HL-60/S4 treated with phorbol 12-myristate 13-acetate at 8.2 ng/mL for 4 days and 3 days (cell line): ENCODE measurements around the gene MACF1.

Experiments used
- in situ Hi-C: fragments of 300-500 bp; cut with MboI; formaldehyde crosslinking; loops from 2 replicates; pipeline ENCODE4 v1.15.0; 2022; ENCODE audit warnings: low sequenced_read_pairs

Gene MACF1

GRCh38 chr1:39213511-39214002 is 9.1 kb downstream of the MACF1 start:
- in situ Hi-C loops: no loop called here

DNA sequence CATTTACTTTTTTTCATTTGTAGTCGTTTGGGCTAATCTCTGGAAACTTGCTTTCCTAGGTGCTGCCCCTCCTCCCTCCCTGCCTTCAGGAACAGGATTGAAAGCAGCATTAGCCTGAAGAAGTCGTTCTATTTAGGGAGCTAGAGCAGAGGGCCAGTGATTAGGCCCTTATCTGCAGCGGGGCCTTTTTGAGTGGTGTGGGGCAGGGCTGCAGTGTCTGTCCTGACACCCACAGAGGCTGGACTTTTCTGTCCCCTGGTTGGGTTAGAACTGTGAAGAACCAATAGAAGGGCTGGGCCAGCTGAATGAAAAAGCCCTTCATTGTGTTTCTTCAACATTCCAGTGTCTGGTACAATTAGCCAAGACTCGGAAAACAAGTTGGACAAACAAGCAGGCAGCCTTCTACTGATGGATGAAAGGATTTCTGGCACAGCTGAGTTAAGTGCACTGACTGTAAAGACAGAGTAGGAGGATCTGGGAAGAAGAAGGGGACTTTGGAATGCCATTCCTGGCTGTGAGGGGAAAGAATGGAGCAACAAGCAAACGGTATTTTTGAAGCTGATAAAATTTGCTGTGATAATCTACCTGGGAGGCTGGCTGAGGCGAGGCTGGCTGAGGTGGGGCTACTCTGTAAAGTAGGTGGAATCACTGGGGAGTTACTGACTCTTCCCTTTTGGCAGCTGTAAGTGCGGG is 9.7 kb downstream of the MACF1 start:
- in situ Hi-C loops: no loop called here

DNA sequence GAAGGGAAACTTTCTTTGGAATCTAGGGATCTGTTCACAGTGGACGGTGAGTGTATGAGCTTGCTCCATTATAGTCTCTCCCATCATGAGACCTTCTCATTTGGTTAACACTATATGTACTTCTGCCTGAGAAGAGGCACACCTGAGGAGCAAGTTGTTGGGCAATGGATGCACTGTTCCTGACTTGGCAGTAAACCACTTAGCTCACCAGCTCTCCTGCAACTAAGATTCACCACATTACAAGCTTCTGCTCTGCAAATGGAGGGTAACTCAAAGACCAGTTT is 10.2 kb downstream of the MACF1 start:
- in situ Hi-C loops: no loop called here

DNA sequence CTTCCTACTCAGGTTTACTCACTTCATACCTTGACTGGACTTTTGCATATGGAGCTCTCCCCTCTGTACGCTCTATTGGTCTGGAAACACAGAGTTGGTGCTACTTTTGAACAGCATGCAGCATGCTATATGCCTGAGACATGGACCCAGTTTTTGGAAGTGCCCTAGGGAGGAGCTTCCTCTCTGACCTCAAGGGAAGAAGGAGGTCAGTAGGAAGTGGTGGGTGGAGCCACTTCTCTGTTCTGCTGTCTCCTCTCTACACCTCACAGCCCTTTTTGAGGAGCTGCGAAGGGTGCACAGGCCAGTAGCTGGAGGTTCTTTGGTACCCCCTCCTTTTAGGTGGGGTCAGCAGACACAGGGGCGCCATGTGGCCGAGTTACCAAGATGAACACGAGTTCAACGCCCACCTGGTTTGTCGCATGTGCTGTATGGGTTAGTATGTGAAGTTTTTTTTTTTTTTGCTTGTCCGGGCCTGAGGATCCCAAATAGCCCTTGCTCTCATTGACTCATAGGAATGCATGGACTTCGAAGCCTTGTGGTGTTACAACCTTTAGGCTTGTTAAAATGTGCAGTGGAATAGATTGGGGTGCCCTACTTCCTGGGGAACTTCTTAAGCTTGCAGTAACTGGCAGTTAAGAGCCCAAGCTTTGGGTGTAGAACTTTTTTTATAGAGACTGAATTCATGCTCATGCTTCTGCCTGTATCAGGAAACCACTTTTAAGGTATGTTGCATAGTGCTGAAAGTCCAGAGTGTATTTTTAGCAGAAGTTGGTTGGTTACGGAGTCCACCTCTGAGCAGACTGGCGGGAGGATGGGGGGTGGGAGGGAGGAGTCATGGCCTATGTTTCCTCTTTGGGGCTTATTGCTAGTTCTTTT is 10.7 kb downstream of the MACF1 start:
- in situ Hi-C loops: no loop called here

- in situ Hi-C loops: no loop called here
Observed at GRCh38 chr1:39216771-39217170, 12.3 kb downstream of the MACF1 start.

- in situ Hi-C loops: no loop called here
Observed at GRCh38 chr1:39220891-39221870, 16.7 kb downstream of the MACF1 start.

DNA sequence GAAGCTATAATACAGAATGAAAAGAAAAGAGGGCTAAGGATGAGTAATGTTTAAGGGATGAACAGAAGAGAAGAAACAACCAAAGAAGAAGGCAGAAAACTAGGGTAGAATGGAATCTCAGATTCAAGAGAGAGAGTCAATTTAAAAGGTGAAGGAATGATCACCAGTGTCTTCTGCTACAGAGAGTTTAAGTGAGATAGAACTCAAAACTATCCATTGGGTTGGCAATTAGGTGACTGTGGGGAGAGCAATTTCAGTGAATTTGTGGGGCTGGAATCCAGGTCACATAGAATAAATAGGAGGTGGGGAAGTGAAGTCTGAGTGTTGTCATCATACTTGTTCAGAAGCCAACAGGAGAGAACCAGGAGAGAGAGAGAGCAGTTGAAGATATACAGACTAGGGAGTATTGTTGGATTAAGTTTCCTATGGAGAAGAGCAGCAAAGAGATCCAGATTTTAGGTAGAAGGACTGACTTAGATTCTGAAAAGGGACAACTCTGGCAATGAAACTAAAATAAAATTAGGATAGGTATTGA is 19.9 kb downstream of the MACF1 start:
- in situ Hi-C loops: no loop called here

DNA sequence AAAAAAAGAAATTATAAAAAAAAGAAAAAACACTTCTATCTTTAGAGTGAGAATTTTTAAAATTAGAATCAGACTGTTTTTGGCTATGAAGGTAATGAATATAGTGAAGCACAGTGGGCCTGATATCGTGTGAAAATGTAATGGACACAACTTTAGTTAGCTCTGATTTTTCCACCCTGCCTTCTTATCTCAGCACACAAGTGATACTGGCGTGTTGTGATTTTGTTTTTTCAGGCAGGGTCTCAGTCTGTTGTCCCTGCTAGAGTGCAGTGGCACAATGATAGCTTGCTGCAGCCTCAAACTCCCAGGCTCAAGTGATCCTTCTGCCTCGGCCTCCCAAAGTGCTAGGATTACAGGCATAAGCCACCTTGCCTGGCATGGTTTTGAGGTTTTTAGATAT is 22.3 kb downstream of the MACF1 start:
- in situ Hi-C loops: no loop called here

GRCh38 chr1:39228252-39228651 is 23.8 kb downstream of the MACF1 start:
- in situ Hi-C loops: no loop called here

DNA sequence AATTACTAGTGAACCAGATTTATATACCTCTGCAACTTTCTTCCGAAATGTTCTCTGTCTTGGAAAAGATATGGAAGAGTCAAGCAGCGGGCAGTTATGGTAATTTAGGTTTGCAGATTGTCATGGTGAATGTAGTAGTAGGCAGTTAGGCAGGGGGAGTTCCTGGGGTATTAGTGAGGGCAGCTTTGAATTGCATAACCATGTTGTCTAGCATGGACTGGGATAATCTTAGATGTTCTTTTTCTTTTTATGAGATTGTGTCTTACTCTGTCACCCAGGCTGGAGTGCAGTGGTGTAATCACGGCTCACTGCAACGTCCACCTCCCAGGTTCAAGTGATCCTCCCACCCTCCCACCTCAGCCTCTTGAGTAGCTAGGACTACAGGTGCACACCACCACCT is 25.0 kb downstream of the MACF1 start:
- in situ Hi-C loops: no loop called here

DNA sequence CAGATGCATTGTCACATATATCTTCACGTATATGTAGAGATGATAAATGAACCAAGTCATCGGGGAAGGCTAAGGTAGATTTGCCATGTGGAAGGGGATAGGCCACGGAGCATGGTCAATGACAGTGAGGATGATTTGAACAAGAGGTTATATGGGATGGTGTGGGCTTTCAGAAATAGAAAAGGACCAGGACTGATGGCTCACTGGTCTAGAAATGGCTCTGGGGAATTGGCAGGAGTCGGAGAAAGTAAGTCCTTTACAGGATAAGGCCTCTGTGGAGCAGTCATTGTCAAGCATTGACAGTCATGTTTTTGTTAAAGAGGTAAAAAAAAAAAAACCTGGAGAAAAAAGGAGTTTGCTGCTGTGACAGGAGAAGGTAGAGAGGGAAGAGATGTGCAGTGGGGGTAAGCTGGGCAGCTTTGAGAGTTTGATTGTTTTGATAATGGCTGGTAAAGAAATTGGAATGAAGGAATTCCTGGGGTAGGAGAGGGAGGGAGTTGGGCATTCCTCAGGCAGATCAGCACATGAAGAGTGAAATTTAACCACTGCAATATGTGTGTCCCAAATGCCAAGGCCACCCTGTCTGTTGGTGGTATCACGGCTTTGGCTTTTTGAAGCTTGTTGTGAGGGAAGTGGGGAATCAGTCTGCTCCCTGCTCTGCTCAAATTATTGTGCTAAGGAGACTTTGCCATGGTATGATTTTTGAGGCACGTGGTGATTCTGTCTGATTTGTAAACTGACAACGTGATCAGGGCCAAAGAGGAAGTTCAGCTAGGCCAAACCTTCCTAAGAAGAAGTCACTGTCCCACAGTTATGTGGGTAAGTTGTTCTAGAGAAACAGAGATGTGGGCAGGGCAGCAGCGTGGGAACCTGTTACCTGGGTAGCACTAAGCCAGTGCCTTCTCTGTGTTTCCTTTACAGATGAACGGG is 26.0 kb downstream of the MACF1 start:
- in situ Hi-C loops: no loop called here

DNA sequence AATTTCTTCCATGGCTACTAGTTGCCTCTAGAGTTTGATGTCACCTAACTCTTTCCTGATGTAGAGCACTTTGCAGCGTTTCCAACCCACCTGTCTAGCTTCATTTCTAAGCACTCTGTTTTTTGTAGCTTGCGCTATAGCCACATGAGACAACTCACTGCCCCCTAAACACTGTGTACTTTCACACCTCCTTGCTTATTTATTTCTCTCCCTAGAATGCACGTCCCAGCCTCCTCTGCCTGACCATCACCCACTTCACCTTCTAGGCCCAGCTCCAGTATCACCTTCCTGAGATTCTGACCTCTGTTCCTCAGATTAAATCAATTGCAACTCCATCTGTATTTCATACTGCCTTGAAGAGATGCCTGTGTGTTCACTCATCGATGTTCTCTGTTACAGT is 32.5 kb downstream of the MACF1 start:
- in situ Hi-C loops: no loop called here

GRCh38 chr1:39238476-39238875 is 34.0 kb downstream of the MACF1 start:
- in situ Hi-C loops: no loop called here

- in situ Hi-C loops: no loop called here
Observed at GRCh38 chr1:39239968-39240367, 35.5 kb downstream of the MACF1 start.

DNA sequence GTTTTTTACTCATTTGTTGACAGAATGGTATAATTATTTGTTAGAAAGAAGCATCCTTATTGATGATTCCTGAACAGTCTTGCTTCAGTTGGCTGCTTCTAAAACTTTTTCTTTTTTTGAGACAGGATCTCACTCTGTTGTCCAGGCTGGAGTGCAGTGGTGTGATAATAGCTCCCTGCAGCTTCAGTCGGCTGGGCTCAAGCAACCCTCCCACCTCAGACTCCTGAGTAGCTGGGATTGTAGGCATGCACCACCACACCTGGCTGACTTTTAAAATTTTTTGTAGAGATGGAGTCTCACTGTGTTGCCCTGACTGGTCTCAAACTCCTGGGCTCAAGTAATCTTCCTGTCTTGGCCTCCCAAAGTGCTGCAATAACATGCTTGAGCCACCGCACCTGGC is 38.8 kb downstream of the MACF1 start:
- in situ Hi-C loops: no loop called here

DNA sequence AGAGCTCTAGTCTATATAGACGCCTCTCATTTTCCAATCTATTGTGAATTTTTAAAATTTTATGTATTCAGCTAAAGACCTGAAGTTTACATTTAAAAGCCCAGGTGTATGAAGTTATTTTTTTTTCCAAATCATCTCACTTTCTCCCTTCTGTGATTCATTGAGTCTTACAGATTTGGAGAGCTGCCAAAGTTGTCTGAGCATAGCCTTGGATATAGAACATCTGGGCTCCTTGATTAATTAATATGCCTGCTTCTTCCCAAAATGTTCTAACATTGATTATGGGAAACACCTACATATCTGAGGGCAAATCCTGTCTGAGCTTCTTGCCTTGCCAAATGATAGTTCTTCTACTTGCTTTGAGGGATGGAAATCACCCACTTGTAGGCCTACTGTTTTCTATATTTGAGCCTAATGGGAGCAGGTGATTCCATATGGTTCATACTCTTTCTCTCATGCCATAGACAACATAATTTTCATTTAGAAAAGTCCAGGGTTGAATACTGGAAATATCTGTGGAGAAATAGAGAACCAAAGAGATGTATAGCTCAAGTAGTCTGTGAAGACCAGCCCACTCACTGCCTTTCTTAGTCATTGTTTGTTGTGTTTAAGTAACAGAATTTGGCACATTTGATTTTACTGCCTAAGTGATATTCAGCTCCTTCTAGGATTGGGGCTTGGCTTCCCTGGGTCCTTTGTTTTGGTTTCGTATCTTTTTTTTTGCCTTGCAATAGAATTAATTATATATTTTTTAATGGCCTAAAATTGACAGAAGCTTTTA is 46.2 kb downstream of the MACF1 start:
- in situ Hi-C loops: no loop called here

- in situ Hi-C loops: no loop called here
Observed at GRCh38 chr1:39255222-39255621, 50.7 kb downstream of the MACF1 start.

DNA sequence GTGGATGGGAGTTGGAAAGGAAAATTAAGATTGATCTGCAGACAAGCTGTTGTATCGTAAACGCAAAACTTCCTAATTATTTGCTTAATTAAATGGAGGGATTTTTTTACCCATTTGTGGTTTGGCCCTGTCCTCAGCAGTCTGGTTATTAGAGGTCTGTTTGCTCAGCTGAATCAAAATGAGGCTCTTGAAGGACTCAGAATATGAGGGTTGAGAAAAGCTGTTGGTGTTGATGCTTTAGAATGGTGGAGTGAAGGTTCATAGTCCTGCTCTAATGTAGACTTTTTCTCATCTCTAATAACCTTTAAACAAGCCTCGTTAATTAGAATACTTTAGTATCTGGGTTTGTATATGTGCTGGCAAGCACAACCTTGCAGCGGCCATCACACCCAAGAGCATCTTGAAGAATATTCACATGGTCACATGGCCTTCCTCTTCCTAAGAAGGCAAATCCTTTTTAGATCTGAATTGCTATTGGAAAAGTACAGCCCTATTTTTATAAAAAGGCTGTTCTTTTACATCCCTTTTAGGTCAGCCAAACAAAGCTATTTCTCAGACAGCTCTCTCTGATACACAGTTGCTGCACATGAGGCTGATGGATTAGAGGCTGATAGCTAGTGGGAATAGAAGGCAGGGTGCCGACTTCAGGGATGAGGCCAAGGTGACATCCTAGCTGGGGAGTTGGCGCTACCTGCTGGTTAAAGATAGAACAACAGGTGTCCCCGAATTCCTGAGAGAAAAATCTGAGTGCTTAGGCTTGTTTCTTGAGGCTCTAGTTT is 53.8 kb downstream of the MACF1 start:
- in situ Hi-C loops: no loop called here

DNA sequence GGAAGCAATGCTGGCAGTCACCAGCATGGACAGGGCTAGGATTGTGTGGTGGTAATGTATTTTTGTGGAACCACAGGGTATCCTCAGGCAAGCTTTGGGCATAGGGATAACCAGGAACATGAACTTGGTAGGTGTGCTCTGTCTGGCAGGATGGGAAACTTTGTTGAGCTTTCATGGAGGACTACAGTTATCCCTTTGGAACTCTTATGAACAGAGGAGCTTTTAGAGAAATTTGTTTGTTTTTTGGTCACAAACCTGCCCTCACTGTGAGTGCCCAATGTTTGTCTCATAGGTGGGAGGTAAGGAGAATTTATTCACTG is 54.4 kb downstream of the MACF1 start:
- in situ Hi-C loops: no loop called here
